Measurements from ENCODE around the gene NTMT1. TPM values are rescaled to one million over a fixed set of nuclear protein-coding genes. Genes with fewer than 3 reads are reported as not detected.
A peak's percentile ranks its signal among the peaks of the same experiment; 100 is the strongest.

Gene NTMT1
- total RNA-seq, 1 donor from 2014 or later: 13.5 TPM

DNA sequence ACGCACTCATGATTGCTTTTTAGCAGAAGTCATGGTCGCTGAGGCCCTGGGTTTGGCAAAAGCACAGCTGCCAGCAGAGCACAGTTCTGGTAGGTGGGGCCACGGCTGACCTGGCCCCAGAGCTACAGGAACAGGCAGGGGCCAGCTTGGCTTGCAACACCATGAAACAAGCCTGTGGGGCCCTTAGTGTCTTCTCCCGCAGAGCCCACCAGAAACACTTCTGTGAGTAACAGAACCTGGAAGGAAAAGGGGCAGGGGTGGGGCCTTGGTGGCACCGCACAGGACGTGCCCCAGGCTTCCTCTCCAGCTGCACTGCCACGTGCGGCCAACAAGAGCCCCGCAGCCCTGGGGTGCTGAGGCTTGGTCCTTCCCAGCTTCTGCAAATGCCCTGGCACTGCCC is 11.1 kb downstream of the NTMT1 start:
- no peak for DNase-seq (ENCODE audit: low spot score)

DNA sequence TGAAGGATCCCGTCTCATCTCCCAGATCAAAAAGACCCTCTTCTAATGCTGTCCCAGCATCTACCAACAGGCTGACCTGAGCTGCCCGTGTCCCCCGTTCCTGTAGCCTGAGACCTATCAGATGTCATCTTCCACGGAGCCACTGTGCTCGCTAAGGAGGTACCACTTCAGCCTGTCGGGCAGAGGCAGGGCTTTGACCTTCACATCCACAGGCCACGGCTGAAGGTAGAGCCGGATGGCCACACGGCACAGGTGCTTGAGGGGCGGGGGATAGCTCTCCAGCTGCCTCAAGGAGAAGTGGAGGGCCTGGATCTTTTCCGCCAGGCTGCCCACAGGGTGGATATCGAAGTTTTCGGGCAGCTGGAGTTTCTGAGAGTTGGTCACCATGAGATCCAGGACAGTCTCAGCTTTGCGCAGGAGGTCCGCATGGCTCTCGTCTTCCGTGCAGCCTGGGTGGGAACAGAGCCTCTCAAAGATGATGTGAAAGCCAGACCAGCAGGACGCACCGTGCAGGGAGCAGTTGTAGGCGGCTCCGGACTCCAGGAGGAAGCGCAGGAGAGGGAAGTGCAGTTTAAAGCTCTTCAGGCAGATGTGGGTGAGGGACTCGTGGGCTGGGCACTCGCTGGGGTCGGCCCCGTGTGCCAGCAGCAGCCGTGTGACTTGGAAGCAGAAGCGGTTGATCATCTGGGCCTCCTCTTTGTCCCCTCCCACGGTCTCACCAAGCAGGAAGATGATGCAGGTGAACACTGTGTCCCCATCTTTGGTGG is 11.9 kb downstream of the NTMT1 start:
- DNase-seq (ENCODE audit: low spot score): no peak

DNA sequence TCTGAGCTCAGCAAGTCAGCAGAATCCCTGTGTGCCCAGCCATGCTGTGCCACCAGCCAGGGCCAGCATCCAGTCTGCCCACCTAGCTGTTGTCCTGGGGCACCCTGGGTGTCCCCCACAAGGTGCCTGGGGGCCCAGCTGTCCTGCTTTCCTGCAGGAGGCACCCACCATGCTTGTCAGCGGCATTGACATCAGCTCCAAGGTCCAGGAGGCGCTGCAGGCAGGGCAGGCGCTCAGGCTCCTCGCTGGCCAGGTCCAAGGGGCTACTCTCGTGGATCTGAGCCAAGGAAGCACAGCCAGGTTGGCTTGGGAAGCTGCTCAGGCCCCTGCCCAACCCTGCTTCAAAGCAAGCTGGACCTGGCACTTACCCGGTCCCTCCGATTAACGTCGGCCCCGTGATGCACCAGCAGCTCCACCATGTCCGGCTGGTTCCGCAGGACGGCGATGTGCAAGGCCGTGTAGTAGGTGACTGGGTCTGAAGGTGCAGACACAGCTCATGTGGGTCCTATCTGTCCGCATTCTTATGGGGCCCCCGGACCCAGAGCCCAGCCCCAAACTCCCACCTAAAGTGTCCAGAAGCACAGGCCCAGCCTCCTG is 13.2 kb downstream of the NTMT1 start:
- DNase-seq (ENCODE audit: low spot score): no peak

DNA sequence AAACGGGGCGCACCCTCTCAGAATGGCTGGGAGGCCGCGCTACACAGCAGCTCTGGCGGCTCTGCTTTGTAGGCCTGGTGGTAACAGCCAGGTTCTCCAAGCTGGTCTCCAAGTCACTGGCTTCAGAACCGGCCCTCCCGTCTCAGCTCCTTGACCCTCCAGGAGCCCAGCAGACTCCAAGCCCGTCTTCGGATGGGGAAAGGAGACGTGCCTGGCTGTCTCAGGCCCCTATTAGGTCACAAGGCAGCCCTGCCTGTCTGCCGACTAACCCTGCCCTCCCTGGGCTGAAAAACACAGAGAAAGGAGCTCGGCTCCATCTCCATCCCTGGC is 13.8 kb downstream of the NTMT1 start:
- DNase-seq (ENCODE audit: low spot score): no peak

DNA sequence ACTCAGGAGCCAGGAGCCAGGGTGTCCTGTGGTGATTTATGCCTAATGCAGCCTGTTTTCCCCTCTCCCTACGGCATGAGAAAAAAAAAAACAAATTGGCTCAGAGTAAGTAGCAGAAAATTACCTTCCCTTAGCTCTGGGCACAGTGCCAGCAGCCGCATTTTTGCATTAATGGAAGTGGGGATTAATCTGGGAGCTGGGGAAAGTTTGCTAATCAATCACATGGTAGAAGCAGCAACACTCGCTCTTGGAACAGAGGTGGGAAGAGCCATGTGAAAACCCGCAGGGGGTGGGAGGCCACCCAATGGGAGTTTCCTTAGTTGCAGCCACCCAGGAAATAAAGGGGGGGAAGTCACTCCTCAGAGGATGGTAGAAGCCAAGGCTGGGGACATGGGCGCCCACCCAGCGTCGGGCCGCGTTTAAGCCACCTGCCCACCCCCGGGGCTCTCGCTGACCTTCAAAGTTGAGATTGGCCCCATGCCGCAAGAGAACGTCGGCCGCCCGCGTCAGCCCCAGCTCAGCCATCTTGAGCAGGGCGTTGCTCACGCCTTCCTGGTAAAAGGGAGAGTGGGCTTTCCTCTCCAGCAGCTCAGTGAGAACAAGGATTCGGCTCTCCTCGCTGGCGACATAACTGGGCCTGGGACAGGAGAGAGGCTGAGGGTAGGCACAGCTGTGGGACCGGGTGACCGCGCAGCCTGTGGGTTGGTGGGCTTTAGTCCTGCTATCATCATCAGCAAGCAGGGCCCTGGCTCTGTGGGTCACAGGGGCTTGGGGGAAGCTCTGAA is 14.3 kb downstream of the NTMT1 start:
- DNase-seq (ENCODE audit: low spot score): no peak

DNA sequence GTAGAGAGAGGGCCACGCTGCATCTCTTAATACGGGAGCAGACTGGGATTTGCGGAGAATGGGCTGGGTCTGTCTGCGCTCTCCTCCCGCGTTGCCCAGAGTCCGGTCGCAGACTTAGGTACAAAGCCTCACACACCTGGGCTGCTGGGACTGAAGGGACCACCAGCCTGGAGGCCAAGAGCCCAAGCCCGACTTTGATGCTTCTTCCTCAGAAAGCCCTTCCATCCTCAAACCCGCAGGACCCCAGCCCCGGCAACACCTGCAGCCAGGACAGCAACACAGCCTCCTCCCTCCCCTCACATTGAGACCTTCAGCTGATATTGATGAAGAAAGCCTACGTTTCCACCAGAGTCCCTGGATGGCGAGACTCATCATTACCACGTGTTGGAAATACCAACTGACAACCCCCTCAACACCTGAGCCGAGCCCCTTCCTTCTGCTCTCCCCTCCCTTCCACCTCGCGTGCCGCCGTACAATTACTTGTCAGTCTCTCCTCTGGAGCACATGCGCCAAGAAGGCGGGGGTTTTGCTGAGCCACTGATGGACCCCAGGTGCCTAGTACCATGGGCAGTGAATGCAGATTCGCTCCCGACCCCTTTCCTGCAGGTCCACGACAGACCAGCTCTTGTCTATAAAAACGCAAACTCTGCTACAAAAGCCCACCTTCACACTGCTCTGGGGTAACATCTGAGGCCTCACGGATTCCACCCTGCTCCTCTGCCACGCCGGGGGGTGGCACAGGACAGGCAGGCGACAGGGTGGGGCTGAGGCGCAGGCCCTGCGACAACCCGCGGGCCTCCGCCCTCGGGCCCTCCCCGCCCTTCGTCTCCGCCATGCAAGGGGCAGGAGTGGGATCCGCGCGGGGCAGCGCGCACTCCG is 15.1 kb downstream of the NTMT1 start:
- no peak for DNase-seq (ENCODE audit: low spot score)

DNA sequence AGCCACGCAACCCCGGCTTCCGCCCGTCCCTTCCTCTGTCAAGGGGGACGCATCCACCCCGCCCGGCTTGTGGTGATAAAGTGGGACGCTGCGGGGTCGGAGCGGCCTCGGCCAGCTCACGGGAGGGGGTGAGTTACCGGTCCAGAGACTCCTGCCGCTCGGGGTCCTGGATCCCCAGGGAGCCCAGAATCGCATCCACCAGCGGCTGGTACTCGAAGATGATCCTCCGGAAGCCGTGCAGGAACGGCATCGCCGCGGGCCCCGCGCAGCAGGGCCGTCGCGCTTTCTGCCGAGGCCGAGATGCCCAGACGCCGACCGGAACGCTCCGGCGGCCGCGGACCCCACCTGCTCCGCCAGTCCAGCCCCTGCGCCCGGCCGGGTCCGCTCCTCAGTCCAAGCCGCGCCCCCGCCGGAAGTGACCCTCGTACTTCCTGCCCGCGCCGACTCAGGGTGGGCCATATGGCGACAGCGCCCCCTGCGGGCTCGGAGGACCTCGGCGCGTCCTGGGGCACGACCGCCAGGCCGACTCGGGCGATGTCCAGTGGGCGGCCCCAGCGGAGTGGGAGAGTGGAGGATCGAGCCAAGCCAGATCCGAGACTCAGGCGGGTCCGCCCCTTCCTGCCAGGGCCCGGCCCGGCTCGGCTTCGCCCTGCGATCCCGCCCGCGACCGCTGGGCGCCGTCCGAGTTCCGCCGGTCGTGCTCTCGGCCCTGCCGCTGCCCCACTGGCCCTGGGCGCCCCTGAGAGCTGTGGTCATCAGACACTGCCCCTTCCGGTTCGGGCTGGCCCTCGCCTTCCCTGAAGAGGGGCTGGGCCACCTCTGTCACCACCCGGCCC is 16.0 kb downstream of the NTMT1 start, which contains the start of gene ASB6:
Gene ASB6, minus strand, starts transcription at position 402 of the 836 bp plus-strand sequence. Its CDS starts 152 bp downstream, at position 250.
- peak; percentile 98 for DNase-seq (ENCODE audit: low spot score)

DNA sequence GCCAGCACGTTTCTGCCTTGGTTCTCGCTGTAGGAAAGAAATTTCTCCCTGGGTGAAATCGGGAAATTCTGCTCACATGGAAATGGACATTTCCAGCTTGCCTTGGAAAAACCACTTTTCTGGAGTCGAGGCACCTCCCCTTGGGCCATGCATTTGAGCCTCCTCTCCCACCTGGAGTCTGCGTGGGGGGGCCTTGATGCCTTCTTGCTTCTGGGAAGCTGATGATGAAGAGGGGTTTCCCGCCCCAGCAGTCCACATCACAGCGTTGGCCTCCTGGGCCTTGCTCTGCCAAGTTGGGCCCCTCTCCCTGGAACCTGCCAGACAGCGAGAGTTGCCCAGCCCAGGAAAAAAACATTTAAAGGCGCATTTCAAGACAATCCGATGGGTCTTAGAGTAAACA is 17.7 kb downstream of the NTMT1 start:
- no peak for DNase-seq (ENCODE audit: low spot score)

DNA sequence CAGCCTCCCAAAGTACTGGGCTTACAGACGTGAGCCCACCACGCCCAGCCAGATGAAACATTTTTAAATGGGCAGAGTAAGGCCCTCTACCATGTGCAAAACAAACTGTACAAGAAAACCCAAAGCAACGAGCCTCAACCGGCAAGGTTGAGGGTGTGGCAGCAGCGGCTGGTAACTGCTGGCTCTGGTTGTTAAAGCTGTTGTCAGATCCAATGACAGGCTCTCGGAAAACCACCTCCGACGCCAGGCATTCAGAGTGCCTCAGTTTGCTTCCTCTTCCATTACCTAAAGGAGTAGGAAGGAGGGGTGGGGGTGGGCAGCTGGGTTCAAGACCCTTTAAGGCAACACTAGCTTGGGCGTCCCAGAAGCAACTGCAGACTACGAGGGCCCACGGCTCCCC is 18.4 kb downstream of the NTMT1 start:
- DNase-seq (ENCODE audit: low spot score): no peak

DNA sequence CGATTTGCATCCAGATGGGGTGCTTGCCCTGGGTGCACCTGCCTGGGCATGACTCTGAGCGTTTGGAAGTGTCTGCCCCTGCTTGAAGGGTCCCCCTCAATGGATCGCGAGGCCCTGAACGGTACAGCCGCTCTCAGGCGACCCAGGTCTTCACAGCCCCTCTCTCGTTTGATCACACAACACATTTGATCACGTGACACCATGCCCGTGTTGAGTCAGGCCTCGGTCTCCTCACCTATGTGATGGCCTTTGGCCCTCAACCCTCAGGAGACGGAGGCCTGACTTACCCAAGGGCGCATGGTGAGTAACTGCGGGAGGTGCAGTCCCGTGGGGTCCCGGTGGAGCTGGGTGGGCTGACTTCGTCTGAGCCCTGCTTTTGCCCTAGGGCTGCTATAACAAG is 18.9 kb downstream of the NTMT1 start:
- DNase-seq (ENCODE audit: low spot score): no peak

DNA sequence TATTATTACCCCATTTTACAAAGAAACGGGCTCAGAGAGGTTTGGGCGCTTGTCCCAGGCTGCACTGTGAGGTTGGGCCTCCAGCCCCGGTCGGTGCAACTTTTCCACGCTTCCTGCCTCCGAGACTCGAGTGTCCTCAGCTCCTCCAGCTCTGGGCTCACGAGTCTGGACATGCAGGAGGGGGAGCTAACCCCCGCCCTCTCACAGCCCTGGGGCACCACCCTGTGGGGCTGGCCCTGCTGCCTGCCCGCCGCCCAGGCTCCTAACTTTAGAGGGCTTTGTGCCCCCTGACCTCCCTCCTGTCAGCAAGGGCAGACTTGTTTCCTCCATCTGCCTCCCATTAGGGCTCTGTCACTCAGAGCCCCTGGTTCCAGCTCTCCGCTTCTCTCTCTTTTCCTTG is 20.3 kb downstream of the NTMT1 start:
- DNase-seq (ENCODE audit: low spot score): no peak

DNA sequence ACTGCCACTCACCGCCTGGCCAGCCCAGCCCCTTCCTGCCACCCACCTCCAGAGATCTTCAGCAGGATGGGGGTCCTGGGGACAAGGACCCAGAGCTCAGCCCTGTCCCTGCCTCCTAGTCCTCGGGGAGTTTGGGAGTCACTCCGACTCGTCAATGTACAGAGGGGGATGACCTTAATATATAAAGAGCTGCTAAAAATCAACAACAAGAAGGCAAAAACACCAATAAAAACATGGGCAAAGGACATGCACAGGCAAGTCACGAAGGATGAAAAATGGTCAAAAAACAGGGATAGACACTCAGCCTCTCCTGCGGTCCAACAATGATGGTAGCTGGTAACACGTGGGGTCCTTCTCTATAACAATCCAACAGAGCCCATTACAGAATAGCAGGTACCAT is 20.7 kb downstream of the NTMT1 start:
- DNase-seq (ENCODE audit: low spot score): no peak

DNA sequence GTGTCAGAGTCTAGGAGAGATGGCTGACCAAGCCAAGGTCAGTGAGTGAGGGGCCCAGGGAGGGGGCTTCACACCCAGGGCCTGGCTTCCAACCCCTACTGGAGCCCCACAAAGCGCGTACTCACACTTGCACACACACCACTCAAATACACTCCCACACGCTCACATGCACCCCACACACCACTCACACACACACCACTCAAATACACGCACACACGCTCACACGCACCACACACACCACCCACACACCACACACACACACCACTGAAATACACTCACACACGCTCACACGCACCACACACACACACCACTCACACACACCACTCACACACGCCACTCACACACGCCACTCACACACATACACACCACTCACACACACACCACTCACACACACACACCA is 21.7 kb downstream of the NTMT1 start:
- DNase-seq (ENCODE audit: low spot score): no peak

DNA sequence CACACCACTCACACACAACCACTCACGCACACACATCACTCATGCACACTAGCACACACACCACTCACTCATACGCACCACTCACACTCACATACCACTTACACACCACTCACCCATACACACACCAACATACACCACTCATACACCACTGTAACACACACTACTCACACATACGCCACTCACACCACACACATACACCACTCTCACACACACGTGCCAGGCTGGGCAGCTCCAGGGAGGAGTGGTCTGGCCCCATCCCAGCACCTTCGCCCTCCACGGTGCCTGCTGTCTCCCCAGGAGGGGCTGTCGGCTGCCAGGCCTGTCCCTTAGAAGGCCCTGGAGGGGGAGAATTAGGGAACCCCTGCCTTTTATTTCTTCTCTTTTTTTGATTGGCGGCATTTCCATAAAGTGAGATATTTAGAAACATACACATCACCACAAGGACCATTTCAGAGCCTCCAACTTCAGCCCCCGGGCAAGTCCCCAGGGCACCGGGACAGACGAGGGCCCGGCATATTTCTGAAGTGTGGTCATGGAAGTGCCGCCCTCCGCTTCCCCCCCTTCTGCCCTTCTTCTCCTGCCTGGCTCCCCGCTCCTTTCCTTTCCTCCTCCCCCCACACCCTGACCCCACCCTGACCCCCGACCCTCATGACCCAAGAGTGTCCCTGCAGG is 22.3 kb downstream of the NTMT1 start:
- DNase-seq (ENCODE audit: low spot score): no peak

DNA sequence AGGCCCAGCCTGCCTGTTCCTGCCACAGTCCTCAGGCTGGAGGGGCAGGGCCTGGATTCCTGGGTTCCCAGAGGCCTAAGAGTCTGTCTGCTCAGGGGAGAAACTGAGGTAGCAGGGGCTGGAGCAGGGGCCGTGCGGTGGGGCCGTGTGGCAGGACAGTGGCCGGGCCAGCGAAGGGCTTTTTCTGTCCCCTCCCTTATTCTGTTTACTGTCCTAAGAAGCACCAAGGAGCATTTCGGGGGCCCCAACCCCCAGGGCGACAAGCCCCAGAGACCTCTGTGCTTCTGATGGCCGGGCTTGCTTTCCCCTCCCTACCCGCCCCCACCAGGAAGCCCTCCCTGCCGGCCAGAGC is 22.8 kb downstream of the NTMT1 start:
- no peak for DNase-seq (ENCODE audit: low spot score)

DNA sequence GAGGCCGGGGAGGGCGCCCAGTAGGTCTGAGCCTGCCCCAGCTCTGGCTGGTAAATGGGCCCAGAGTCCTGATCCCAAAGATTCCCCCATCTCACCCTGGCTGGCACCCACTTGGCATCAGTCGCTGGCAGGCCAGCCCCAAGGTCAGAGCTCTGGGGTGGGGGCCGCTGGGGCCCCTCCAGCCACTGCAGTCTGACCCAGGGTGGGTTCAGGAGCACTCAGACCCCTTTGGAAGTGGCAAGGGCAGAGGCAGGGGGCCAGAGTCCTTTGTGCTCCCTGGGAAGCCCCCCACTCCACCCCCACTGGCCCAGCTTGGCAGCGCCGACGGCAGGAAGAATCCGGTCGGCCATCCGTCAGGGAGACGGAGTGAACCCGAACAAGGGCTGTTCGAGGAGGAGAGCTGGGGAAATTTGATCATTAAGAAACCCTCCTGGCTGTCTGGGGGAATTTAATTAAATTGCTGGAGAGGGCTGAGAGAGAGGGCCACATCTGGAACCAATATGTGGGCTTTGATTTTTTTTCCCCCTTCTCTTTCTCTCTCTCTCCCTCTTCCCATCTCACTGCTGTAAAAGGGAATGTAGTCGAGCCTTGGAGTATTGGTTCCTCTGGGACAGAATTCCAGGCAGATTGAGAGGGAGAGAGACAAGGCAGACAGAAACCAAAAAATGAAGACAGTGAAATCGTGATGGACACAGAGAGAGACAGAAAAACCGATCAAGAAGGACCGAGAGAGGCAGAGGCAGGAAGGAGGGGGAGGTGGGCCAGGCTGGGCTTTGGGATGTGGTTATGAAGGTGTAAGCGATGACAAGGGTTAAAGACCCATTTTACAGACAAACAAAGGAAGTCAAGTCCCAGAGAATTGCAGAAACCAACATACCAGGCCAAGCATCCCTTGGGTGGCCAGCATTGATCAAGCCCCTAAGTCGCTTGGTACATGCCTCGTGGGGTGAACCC is 24.0 kb downstream of the NTMT1 start:
- no peak for DNase-seq (ENCODE audit: low spot score)

DNA sequence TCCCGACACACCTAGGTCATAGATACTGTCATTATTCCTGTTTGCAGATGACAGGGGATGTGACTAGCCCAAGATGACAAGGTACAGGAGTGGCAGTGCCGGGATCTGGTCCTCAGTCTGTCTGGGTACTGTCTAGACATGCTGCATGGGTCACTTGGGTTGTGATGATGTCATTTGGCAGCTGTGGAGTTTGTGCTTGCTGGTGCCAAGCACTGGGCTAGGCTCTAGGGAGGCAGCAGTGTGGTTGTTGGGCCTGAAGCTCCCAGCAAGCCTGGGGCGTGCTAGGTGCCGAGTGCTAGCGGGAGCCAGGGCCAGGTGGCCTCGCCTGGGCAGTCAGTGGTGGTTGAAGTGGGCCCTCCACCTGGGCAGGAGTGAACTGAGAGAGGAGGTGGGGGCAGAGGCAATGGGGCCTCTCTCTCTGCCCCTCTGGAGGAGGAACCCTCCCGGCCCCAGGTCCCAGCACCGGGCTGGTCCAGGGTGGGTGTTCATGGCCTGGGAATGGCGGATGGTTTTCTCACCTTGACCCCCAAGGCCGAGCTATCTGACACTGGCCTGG is 24.8 kb downstream of the NTMT1 start:
- DNase-seq (ENCODE audit: low spot score): no peak

DNA sequence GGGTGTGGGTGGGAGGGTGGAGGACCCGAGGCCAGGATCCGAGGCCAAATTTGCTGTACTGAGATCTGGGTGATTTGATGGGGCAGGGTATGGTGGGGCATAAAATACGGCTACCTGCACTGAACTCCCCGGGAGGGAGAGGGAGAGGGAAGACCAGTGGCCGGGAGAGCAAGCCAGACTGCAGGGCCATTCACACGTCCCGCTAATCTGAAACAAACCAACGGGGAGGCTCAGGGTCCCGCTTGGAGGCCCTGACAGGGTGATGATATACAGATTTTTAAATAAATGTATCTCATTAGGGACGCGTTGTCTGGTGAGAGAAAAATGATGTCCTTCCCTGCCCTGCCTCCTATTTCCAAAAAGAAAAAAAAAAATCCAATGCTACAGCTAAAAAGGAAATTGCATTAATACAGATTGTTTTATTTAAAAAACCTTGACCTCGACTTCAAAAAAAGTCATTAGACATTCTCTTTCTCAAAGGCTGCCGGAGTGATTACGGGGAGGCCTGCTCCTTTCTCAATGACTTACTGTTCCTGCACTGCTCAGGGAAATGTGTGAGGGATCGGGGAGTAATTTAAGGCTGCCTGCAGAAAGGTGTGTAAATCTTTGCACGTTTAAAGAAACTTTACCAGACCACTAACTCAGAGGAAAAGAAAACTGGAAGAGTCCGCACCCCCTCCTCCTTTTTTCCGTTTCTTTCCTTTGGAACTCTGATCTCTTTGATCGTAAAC is 28.0 kb downstream of the NTMT1 start:
- no peak for DNase-seq (ENCODE audit: low spot score)
